COR-L47 (cell line): ENCODE measurements around the gene SRGAP1.

ENCODE experiments used
- DNase-seq: peaks from one replicate; lab custom pipeline; 2025; lab: John Stamatoyannopoulos, UW

SRGAP1 gene

DNA sequence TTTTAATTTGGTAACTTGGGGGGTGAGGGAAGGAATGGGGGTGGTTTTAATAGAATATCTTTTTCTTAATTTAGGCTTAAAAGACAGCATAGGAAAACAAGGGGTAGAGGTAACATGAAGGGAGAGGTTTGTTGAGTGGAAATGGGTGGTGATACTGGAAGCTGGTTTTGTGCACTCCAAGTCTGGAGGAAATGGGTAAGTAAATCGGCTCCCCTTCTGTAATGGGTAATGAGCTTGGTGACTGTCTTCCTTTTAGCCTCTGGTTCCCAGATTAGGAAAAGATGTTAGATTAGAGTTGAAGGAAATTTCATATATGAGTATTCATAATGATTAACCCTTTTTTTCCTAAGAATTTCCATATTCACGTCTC lies 122.1 kb downstream of the SRGAP1 start:
- DNase-seq: no peak

GRCh38 chr12:63967358-63968145 lies 123.1 kb downstream of the SRGAP1 start:
- no peak for DNase-seq

- DNase-seq: no peak
Measured at GRCh38 chr12:63968673-63969072, 124.2 kb downstream of the SRGAP1 start.

- no peak for DNase-seq
Measured at GRCh38 chr12:63976902-63977395, 132.4 kb downstream of the SRGAP1 start.

GRCh38 chr12:63977441-63977840 lies 132.9 kb downstream of the SRGAP1 start:
- no peak for DNase-seq

GRCh38 chr12:63978519-63978918 lies 134.0 kb downstream of the SRGAP1 start:
- no peak for DNase-seq

- no peak for DNase-seq
Measured at GRCh38 chr12:63980211-63980610, 135.7 kb downstream of the SRGAP1 start.

GRCh38 chr12:63981343-63981742 lies 136.8 kb downstream of the SRGAP1 start:
- no peak for DNase-seq

DNA sequence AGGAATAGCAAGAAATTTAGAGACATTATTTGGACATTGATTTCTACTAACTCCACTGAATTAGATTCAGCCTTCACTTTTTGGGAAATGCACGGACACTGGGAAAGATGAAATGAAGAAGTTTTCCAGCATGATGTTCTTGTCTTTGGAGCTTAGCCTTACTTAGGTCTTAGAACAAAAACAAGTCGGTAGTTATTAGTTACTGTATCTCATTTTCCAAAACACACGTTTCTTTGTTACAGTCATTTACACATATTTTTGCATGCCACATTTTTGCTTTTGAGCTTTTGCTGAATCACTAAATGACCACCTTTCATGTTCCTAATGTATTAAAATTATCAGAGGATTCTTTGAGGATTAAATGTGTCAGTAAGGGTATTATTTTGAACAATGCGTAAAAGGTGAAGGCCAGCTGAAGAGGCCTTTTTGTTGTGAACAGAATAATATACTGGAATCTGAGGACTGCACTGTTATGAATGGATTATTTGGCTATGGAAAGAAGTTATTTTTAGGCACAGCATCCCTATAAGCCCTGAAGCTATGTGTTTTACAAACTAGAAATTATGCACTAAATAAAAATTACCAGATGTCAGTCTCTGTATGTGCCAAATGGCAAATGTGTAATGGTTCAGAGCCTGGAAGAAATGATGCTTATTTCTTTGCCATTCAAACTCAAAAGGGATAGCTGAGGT lies 138.2 kb downstream of the SRGAP1 start:
- DNase-seq: no peak

- DNase-seq: no peak
Measured at GRCh38 chr12:63985456-63985855, 141.0 kb downstream of the SRGAP1 start.

GRCh38 chr12:63985945-63986344 lies 141.4 kb downstream of the SRGAP1 start:
- DNase-seq: no peak

- no peak for DNase-seq
Measured at GRCh38 chr12:63989301-63989845, 144.9 kb downstream of the SRGAP1 start.

GRCh38 chr12:63990828-63991547 lies 146.5 kb downstream of the SRGAP1 start:
- no peak for DNase-seq

- DNase-seq: no peak
Measured at GRCh38 chr12:63994704-63995103, 150.2 kb downstream of the SRGAP1 start.

GRCh38 chr12:63995512-63995911 lies 151.0 kb downstream of the SRGAP1 start:
- DNase-seq: peak; percentile 65

DNA sequence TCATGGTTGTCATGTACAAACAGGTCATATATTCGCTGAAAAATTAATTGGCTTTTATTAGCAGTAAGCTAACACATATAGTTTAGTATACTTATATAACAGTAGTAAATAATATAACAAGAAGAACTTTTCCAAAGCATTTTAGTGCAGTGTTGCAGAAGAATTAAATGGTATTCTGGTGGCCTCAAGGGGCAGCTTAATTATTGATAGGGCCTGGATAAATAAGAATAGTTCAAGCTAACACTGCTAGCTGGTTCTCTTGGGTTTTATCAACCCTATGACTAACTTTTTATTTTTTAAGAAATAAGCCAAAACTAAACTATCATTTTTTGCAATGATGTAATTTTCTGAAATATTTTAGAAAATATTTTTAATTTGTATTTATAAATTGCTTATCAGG lies 152.1 kb downstream of the SRGAP1 start:
- no peak for DNase-seq

DNA sequence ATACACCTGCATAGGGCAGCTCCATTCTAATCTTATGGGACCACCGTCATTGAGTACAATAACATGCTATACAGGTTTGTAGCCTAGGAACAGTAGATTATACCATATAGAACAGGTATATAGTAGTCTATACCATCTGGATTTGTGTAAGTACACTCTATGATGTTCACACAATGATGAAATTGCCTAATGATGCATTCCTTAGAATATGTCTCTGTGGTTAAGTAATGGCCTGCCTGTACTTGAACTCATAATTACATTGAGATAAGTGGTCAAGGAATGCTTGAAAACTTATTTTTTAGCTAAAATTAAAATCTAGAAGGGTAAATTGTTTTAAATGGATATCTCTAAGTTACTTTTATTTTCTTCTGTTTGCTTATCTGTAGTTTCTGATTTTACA lies 152.7 kb downstream of the SRGAP1 start:
- DNase-seq: no peak

GRCh38 chr12:63998584-63998983 lies 154.1 kb downstream of the SRGAP1 start:
- no peak for DNase-seq

DNA sequence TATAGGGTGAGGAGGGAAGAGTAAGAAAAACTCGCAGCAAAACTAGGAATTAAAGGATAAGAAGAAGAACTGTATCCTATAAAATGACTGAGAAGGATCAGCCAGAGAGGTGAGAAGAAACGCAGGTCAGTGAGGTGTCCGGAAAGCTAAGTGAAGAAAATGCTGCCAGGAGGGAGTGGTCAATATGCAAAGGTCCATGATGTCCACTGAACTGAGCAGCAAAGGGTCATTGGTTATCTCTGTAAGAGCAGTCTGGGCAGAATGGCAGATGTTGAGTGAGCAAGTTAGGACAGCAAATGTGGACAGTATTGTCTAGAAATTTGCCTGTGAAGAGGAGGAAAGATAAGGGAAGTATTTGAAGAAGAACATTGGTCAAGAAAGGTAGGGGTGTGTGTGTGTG lies 155.4 kb downstream of the SRGAP1 start:
- DNase-seq: no peak

GRCh38 chr12:64001439-64001838 lies 156.9 kb downstream of the SRGAP1 start:
- no peak for DNase-seq

GRCh38 chr12:64004641-64005040 lies 160.1 kb downstream of the SRGAP1 start:
- no peak for DNase-seq

DNA sequence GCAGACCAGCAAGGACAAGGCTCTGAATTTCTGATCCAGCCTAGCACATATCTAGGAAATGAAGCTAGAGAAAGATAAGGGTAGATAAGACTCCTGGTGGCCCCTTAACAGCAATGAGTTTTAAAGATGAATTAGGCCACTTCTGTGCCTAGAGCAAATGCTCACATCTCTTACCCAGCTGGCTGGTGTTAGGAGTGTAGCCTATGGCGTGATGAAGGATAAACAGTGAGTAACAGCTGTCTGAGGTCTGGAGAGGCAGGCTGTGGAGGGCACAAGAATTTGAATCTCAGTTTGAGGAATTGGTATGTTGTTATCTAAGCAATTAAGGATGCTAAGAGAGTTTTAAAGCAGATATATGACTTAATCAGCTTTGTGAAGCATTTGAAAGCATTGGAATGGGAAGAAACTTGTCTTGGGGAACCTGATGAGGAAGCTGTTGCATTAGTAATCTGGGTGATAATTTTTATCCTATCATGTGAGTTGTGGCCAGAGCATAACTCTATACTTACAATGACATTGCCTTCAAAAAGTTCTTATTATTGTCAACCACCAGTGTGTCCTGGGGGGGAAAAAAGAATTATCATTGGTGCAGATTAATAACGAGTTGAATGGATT lies 161.8 kb downstream of the SRGAP1 start:
- no peak for DNase-seq
